GM18517 (cell line): ENCODE data around the gene ATP6V0B.

Experiments
- ATAC-seq: cut with Tn5 transposase; IDR thresholded peaks from one replicate; pipeline ENCODE4 v1.9.1; 2021; ENCODE audit warnings: mild to moderate bottlenecking, moderate library complexity; ENCODE audit not compliant: unreplicated experiment

Gene ATP6V0B

DNA sequence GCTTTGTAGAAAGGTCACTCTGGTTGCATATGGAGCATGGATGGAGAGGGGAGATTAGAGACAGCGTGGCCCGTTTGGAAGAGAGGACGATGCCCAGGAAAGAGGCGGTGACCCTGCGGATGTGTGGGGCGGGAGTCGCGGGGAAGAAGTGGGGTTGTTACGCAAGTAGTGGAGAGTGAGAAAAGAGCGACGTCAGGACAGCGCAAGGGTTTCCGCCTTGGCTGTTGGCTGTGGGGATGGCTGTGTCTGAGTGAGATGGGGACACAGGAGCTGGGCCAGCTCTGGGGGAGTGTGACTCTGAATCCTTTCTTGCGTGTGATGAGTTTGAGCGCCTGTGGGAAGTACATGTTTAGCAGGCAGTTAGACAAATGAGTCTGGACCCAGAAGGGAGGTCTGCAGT is 8.0 kb downstream of the ATP6V0B start:
- ATAC-seq, result no peak

DNA sequence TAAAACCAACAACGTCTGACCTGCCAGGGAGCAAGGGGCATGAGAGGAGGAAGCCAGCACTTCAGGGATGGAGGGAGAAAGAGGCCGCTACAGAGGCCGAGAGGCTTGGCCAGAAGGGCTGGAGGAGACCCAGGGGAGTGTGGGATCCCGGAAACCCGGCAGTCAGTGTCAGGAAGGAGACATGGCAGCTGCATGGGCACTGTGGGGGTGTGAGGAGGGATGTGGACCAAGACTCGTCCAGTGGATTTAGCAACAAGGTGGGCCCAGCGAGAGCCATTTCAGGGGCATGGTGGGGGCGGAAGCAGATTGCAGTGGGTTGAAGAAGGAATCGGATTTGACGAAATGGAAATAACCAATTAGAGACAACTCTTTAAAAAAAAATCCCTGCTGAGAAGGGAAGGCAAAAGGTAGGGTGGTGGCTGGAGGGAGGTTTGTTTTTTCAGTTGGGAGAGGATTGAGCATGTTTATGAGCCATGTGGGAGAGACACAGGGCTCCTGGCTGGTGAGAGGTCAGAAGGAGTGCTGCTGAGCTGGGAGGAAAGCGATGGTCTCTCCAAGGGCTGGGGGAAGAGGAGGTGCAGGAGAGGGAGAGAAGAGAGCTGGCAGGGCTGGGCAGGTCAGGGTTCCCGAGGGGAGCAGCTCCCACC is 8.6 kb downstream of the ATP6V0B start:
- no peak for ATAC-seq

DNA sequence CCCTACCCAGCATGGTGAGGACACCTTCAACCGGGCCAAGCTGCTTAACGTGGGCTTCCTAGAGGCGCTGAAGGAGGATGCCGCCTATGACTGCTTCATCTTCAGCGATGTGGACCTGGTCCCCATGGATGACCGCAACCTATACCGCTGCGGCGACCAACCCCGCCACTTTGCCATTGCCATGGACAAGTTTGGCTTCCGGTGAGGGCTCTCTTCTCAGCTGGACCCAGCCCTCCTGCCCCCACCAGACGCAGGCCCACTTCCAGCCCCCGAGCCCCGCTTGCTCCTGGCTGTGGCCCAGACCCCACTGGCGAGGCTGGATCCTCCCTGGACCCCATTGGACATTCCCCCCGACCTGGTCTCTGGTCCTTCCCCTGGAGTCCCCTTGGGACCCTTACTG is 10.1 kb downstream of the ATP6V0B start:
- ATAC-seq, result no peak

DNA sequence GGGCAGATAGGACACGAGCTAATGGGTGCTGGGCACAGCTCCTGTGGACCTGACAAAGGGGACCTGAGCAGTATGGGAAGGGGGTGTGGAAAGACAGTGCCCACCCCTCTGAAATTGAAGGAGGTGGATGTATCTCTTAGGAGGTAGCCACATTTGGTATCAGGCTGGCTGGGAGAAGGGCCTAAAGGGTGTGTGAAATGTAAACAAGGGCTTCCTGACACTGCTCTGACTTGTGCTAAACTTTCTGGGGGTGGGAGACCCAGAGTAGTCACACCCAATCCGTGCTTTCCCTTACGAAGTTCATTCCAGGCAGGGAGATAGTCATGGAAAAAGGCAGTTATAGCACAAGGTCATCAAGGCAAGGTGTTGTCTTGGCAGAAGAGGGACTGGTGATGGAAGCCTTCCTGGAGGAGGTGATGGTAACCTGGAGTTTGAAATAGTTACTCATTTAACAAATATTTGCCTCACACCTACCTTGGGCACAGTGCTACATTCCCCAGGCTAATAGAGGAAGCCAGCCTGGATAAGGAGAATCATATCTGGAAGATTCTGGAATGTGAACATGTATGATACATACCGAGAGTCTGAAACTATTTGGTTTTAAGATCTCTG is 11.3 kb downstream of the ATP6V0B start:
- no peak for ATAC-seq

DNA sequence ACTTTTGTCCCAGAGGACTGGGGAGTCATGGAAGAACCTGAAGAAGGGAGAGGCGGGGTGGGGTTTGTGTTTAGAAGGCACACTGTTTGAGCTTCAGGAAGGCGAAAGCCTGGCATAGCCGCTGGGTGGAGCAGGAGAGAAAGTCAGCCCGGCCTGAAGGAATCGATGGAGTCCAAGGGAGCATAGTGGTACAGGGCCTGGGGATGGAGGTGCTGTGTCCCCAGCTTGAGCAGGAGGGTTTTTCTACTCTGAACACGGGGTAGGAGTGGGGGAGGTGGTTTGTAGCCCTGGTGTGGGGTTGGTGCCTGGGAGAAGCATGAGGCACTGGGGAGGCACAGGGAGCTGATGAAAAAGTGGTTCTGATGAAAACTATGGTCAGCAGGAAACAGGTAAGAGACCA is 12.0 kb downstream of the ATP6V0B start:
- ATAC-seq, result no peak

DNA sequence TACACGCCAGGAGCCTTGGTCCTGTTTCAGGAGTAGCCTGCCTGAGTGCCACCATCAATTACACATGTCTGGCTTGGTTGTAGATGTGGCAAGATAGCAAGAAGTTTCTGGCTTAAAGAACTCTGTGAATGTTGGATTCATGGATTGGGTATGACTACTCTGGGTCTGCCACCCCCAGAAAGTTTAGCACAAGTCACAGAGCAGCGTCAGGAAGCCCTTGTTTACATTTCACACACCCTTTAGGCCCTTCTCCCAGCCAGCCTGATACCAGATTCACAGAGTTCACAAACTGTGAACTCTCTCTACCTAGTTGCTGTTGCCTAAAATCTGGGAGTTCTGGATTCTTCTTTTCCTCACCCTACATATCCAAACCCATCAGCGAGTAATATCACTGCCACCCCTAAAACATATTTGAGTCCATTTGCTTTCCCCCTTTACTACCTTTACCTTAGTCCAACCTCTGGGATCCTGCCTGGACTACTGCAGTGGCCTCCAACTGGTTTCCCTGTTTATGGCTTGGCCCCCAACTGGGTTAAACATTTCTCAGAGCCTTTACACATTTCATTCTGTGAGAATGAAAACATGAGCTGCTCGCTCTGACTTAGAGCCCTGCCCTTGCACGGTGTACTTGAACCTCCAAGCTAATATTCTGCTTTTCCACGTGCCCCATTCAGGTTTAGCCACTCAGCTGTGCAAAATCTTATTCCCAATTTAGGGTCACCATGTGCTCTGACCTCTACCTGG is 12.6 kb downstream of the ATP6V0B start:
- ATAC-seq, result no peak

DNA sequence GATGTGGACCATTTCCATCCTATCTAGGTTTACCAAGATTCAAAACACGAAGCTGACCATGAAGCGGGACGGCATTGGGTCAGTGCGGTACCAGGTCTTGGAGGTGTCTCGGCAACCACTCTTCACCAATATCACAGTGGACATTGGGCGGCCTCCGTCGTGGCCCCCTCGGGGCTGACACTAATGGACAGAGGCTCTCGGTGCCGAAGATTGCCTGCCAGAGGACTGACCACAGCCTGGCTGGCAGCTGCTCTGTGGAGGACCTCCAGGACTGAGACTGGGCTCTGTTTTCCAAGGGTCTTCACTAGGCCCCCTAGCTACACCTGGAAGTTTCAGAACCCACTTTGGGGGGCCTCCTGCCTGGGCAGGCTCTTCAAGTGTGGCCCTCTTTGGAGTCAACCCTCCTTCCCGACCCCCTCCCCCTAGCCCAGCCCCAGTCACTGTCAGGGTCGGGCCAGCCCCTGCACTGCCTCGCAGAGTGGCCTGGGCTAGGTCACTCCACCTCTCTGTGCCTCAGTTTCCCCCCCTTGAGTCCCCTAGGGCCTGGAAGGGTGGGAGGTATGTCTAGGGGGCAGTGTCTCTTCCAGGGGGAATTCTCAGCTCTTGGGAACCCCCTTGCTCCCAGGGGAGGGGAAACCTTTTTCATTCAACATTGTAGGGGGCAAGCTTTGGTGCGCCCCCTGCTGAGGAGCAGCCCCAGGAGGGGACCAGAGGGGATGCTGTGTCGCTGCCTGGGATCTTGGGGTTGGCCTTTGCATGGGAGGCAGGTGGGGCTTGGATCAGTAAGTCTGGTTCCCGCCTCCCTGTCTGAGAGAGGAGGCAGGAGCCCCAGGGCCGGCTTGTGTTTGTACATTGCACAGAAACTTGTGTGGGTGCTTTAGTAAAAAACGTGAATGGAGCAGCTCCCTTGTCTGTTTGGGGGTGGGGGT is 15.8 kb downstream of the ATP6V0B start:
- ATAC-seq, result no peak

DNA sequence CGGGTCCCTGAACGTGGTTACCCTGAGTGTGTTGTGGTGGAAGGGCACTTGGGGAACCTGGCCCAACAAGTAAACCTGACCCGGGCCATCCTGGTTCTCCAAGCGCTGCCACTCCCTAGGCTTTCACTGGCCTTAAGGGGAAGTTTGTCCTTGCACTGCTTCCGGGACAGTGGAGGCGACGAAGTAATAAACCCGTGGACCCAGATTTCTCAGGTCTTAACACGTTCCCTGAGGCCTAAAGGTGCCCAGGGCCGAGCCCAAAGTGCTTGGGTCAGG is 16.4 kb downstream of the ATP6V0B start:
- ATAC-seq, result no peak

DNA sequence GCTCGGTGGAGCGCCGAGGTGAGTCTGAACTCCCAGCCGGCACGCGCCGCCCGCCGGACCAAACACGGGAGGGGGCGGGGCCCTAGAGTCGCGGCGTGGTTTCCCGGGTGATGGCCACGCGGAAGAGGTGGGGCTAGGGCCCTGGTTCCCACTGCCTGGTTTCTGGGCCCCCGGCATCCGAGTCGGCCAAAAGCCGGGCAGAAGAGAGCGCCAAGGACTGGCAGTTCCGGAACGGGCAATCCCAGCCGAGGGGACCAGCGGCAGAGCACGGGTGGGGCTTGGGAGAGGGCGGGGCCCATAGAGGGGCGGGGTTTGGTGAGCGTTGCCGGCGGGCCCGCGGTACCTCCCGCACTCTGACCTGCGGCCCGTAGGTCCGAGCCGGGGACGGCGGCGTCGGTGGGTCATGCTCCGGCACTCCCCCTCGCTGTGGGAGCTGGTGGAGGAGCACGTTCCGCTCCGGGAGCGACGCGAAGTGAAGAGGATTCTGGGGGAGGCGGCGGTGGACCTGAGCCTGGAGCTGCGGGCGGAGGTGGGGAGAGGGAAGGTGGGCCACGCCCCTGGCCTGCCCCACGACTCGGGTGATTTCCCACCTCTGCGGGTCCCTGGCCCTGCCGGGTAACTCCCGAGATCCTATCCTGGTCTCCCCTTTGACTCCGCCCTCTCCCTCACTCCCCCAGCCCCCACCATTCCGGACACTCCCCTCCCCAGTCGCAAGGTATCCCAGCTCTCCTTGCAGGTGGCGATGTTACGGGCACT is 16.9 kb downstream of the ATP6V0B start, which contains the start of gene CCDC24:
CCDC24 (plus strand) TSS at position 124 of the 756 bp plus-strand sequence; CDS start at position 404, 280 bp downstream.
- ATAC-seq, result peak; percentile 56

DNA sequence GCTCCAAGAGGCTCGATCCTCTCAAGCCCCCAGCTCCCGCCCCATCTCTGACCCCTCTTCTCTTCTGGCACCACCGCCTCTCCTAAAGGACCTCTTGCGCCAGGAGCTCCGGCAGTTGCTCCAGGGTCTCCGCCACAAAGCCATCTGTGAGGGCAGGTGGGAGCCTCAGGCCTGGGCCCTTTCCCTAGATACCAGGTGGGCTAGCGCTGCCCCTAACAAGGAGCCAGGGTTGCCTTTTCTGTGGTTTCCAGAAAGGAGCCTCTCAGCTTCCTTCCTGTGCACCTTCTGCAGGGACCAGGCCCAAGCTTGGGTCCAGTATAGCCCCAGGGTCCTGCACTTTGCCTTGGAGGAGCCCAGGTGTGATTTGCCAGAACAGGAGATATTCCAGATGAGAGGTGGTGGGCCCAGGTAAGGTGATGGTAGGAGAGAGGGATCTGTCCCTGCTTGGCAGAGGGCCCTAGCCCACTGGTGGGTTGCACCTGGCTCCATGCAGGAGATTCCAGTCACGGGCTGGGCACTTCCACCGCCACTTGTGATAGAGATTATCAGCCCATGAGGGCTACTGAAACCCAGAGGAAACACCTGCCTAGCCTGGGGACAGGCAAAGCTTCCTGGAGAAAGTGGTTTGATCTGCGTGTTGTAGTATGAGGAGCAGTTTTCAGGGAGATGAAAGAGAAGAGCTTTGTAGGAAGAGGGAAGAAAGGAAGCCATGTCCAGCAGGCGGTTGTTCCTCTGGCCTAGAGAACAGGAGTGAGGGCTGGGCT is 17.7 kb downstream of the ATP6V0B start:
- no peak for ATAC-seq

DNA sequence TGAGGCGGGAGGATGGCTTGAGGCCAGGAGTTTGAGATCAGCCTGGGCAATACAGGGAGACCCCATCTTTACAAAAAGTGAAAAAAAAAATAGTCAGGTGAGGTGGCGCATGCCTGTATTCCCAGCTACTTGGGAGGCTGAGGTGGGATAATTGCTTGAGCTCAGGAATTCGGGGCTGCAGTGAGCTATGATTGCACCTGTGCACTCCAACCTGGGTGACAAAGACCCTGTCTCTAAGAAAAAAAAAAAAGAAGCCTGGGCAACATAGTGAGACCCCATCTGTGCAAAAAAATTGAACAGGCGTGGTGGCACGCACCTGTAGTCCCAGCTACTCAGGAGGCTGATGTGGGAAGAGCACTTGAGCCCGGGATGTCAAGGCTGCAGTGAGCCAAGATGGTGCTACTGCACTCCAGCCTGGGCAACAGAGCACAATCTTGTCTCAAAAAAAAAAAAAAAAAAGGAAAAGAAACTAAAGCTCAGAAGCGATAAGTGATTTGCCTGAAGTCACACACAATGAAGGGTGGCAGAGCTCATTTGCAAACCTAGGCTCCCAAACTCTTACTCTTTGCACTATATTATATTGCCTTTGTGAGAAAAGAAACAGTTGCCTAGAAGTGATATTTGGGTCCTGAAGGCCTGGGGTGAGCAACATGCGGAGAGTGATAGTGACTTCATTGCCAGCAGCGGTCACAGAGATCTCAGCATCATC is 18.6 kb downstream of the ATP6V0B start:
- ATAC-seq, result no peak

DNA sequence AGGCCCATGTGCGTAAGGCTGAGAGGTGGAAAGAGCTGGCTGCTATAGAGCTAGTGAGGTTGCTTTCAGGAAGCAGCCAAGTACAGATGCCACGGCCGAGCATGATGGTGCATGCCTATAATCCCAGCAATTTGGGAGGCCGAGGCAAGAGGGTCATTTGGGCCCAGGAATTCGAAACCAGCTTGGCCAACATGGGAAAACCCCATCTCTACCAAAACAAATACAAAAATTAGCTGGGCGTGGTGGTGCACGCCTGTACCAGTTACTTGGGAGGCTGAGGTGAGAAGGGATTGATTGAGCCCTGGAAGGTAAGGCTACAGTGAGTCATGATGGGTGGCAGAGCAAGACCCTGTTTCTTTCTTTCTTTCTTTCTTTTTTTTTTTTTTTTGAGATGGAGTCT is 19.3 kb downstream of the ATP6V0B start:
- ATAC-seq, result no peak

DNA sequence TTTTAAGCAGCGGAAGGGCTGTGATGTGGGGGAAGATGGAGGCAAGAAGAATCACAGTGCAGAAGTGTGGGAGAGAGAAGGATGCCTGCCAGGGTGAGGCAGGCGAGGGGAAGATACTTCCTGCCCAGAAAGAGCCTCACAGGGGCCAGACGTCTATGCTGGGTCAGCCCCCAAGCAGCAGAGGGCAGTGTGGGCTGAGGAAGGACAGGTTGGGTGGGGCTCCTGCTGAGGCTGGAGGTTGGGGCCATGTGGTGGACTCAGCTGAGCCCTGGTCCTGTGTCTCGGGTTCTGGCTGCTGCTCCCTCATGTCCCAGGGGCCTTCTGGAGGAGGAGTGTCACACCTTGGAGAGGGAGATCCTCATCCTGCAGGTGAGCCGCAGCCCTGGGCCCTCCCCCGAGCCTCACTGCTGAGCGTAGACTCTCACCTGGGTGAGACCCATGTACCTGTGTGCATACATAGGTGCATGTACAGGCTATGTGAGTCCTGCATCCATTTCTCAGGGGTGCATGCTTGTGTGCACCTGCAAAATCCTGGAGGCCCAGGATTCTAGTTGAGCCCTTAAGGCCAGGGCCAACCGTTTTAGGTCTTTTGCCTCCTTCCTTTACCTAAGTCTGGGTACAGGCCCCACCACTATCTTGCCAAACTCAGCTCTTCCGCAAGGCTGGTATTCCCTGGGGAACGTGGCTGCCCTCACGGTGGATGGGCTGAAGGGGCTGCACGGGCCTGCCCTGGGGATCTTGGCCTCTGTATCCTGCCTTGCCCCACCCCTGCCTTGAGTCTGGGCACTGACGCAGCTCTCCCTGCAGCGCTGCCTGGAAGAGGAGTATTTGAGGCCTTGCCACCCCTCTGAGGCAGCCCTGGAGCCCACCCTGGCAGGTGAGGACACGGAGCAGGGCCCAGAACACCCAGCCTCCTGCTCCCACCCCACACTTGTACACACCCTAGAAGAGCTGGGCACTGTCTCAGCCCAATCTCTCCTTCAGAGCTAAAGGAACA is 20.3 kb downstream of the ATP6V0B start:
- no peak for ATAC-seq

DNA sequence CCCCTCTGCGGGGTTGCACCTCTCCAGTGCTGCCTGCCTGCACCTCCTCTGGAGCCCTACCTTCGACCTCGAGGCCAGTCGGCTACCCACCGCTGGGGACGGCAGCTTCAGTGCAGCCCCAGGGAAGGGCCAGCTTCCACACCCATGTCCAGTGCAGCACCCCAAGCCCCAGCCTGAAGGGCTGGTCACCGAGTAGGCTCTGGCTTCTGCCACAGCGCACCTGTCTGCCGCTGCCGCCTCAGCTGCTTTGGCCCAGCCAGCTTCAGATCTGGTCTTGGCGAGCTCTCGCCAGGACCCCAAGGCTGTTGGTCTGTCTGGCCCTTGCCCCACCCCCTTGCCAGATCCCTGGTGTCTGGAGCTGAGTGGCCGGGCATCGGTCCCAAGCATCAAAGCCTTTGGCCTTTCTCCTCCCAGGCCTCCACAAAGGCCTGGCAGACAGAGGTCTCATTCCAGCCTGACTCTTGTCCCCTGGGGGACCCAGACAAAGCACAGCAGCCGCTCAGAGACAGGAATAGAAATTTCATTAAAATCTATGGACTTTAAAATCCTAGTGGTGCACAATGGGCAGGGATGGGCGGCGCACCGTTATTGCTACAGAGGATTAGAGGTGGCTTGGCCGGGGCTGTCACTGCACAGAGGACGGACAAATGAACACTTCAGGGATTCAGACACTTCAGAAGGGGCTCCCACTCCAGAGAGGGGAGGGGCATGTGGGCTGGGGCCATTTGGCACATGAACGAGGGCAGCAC is 21.4 kb downstream of the ATP6V0B start:
- ATAC-seq, result no peak

DNA sequence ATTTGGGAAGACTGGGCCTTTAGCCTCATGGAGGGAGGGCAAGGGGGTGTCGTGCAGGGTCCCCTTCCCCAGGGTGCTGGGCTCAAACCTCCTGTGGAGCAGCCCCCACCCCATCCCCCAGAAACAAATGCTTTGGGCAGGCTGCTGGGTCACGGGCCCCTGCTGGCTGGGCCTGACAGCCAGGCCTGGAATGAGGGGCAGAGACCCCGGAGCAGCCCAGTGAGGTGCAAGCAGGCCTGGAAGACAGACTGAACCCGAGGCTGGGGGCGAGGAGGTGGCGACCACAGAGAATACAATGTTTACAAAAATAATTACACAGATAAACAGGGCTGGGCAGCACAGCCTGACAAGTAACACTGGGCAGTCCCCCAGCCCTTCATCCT is 22.0 kb downstream of the ATP6V0B start:
- no peak for ATAC-seq

DNA sequence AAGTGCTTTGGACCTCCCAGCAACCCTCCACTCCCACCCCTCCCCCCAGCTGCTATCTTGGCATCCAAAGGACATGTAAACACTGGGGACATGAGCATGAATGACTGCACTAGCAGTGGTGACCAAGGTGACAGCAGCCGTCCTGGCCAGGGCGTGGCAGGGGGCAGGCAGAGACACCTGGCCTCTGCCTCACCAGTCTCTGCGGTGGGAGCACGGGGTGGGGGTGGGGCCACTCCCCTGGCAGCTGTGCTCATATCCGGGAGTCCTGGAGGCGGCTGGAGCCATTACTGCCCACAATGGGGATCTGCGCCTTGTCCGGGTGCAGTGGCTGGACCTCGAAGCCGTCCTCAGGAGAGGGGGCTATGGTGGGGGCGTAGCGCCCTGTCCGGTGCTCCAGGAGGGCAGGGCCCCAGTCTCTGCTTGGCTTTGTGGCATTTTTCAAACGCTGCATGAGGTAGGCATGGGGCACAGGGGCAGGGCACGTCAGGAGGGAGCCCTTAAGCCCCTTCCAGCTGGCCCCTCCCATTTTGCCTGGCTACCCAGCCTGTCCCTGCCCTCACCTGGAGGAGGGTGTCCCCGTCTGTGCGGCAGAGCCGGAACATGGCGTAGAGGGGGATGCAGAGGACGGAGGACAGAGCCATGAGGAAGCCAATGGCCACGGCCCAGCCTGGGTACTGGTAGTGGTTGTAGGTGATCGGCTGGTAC is 22.7 kb downstream of the ATP6V0B start:
- no peak for ATAC-seq

DNA sequence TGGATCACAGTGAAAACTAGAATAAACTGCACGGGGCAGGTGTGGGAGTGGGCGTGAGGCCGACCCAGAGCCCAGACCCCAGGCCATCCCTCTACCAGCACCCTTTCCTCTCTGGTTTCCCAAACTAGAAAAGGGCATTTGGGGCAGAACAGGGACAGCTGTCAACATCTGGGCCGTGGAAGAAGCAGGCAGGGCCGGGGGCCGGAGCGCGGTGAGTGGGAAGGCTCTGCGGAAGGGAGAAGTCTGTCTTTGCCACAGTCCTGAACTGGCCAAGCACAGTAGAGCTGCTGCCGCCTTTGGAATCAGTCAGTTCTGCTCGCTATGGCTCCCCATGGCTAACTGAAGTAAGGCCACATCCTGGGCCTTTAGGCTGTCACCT is 23.2 kb downstream of the ATP6V0B start:
- no peak for ATAC-seq
